DND-41 (cell line): ENCODE measurements around the gene NELFA.

Experiments used
- ATAC-seq: fragments of 200-7000 bp; cut with Tn5 transposase; 3 replicates; pipeline ENCODE4 v1.9.1; 2021; ENCODE audit warnings: low read depth; ENCODE audit not compliant: insufficient read depth
- DNase-seq: peaks from one replicate; pipeline ENCODE4 v3.0.0-alpha.2; 2020
- H2AFZ ChIP-seq: 2 replicates; pipeline ENCODE4 v1.6.0; 2012; ENCODE audit warnings: low read depth, low read length
- H3K27ac ChIP-seq: 2 replicates; pipeline ENCODE4 v1.5.1; 2012; ENCODE audit warnings: low read length, inconsistent platforms
- H3K27me3 ChIP-seq: fragments of 200-600 bp; sonication (generic); 2 replicates; pipeline ENCODE4 v1.6.0; 2012; ENCODE audit warnings: low read length, mild to moderate bottlenecking, inconsistent platforms; ENCODE audit not compliant: insufficient read depth, poor library complexity
- H3K36me3 ChIP-seq: 2 replicates; pipeline ENCODE4 v1.5.1; 2012; ENCODE audit warnings: low read length, inconsistent platforms; ENCODE audit not compliant: insufficient read depth
- H3K4me1 ChIP-seq: 2 replicates; pipeline ENCODE4 v1.5.1; 2012; ENCODE audit warnings: mild to moderate bottlenecking, low read length; ENCODE audit not compliant: insufficient read depth
- H3K4me2 ChIP-seq: 2 replicates; pipeline ENCODE4 v1.6.0; 2012; ENCODE audit warnings: mild to moderate bottlenecking, moderate library complexity, low read length, inconsistent platforms; ENCODE audit not compliant: insufficient read depth
- H3K4me3 ChIP-seq, 2 experiments: fragments of 200-600 bp in 1 of 2; shearing (Covaris generic) in 1 of 2; 2 replicates each; pipeline ENCODE4 v1.5.1; 2012 to 2016; ENCODE audit warnings: inconsistent platforms in 2 of 2, low read length in 2 of 2, mild to moderate bottlenecking in 2 of 2, low read depth in 1 of 2, moderate library complexity in 1 of 2
- H3K79me2 ChIP-seq: 2 replicates; pipeline ENCODE4 v1.6.0; 2012; ENCODE audit warnings: low read length, inconsistent platforms; ENCODE audit not compliant: insufficient read depth
- H3K9ac ChIP-seq: 2 replicates; pipeline ENCODE4 v1.6.0; 2012; ENCODE audit warnings: low read depth, mild to moderate bottlenecking, inconsistent platforms, low read length, moderate library complexity
- H3K9me3 ChIP-seq: 2 replicates; pipeline ENCODE4 v1.5.1; 2012; ENCODE audit warnings: low read length, moderate library complexity, mild to moderate bottlenecking, inconsistent platforms; ENCODE audit not compliant: insufficient read depth, severe bottlenecking
- H4K20me1 ChIP-seq: 2 replicates; pipeline ENCODE4 v1.6.0; 2012; ENCODE audit warnings: low read length; ENCODE audit not compliant: insufficient read depth
- EZH2 ChIP-seq: IDR thresholded peaks from 3 replicates; pipeline ENCODE4 v1.6.1; 2012; ENCODE audit warnings: borderline replicate concordance, low read depth, mild to moderate bottlenecking, moderate library complexity, low read length, inconsistent platforms; ENCODE audit not compliant: severe bottlenecking
- TF ChIP-seq, protein P1 (sequence below): IDR thresholded peaks from 2 replicates; pipeline ENCODE4 v1.5.1; 2012; ENCODE audit warnings: borderline replicate concordance, low read length, moderate library complexity, mild to moderate bottlenecking; ENCODE audit not compliant: poor library complexity, severe bottlenecking; ENCODE audit errors: extremely low read depth

The NELFA gene

GRCh38 chr4:1952719-1953118, 56.1 kb downstream of the NELFA start:
- peaks cover 61% of the 10 kb centered on the region for H4K20me1 ChIP-seq
- no peak overlapping the region for H3K27ac ChIP-seq
- no peak overlapping the region for H3K4me2 ChIP-seq
- H3K36me3 ChIP-seq: peaks cover 99% of the 10 kb centered on the region
- H3K9me3 ChIP-seq: no peaks in the 10 kb centered on the region
- no peak overlapping the region for H3K4me3 ChIP-seq
- ATAC-seq (no peak), DNase-seq (no peak)
- no peaks in the 10 kb centered on the region for H3K4me1 ChIP-seq
- H3K27me3 ChIP-seq: no peaks in the 10 kb centered on the region
- H2AFZ ChIP-seq: no peak overlapping the region
- no peak overlapping the region for H3K9ac ChIP-seq
- peaks cover 56% of the 10 kb centered on the region for H3K79me2 ChIP-seq
- TF ChIP-seq, protein P1, sequence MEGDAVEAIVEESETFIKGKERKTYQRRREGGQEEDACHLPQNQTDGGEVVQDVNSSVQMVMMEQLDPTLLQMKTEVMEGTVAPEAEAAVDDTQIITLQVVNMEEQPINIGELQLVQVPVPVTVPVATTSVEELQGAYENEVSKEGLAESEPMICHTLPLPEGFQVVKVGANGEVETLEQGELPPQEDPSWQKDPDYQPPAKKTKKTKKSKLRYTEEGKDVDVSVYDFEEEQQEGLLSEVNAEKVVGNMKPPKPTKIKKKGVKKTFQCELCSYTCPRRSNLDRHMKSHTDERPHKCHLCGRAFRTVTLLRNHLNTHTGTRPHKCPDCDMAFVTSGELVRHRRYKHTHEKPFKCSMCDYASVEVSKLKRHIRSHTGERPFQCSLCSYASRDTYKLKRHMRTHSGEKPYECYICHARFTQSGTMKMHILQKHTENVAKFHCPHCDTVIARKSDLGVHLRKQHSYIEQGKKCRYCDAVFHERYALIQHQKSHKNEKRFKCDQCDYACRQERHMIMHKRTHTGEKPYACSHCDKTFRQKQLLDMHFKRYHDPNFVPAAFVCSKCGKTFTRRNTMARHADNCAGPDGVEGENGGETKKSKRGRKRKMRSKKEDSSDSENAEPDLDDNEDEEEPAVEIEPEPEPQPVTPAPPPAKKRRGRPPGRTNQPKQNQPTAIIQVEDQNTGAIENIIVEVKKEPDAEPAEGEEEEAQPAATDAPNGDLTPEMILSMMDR: no peak
- no peak for TF ChIP-seq EZH2

GRCh38 chr4:1952058-1952700, 56.6 kb downstream of the NELFA start:
- Histone ChIP-seq H3K4me1 (no peaks in the 10 kb centered on the region), H3K9ac (no peak overlapping the region), H3K4me2 (no peak overlapping the region), H3K79me2 (peaks cover 56% of the 10 kb centered on the region), H3K27ac (no peak overlapping the region), H3K4me3 (no peak overlapping the region), H4K20me1 (peaks cover 61% of the 10 kb centered on the region; the same call in 1 of the 2 replicates), H3K27me3 (no peaks in the 10 kb centered on the region), H2AFZ (no peak overlapping the region), H3K36me3 (peaks cover 99% of the 10 kb centered on the region), H3K9me3 (no peaks in the 10 kb centered on the region)
- ATAC-seq: peak; percentile 8; the same call in 1 of the 3 replicates
- DNase-seq: no peak
- TF ChIP-seq, protein P1: no peak
- no peak for TF ChIP-seq EZH2

DNA sequence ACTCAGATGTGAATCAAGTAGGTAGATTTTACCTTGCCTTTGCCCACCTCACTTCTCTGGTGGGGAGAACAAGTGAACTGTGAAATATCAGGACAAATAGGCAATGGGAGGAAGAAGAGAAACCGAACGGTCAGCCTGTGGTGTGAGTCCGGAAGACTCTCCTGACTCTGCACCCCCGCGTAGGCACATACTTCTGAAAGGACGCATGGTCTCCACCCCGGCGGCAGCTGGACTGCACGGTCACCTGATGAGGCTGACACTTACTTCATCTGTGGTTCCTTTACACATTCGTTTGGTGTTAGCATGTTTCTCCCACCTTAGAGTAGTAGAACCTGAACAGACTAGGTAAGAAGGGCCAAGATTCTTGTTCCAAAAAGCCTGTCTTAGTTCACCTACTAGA, 58.4 kb downstream of the NELFA start:
- Histone ChIP-seq H4K20me1 (peaks cover 61% of the 10 kb centered on the region; the same call in 1 of the 2 replicates), H3K27me3 (no peaks in the 10 kb centered on the region), H2AFZ (no peak overlapping the region), H3K9ac (no peak overlapping the region), H3K4me1 (no peaks in the 10 kb centered on the region), H3K4me3 (no peak overlapping the region), H3K9me3 (no peaks in the 10 kb centered on the region), H3K79me2 (peaks cover 61% of the 10 kb centered on the region), H3K4me2 (no peak overlapping the region), H3K27ac (no peak overlapping the region), H3K36me3 (peaks cover 98% of the 10 kb centered on the region)
- ATAC-seq (no peak), DNase-seq (no peak)
- no peak for TF ChIP-seq EZH2
- TF ChIP-seq, protein P1: no peak
